HG02642 (cell line): ENCODE data around the gene NBAS.
"Not testable (repeated sequence)": the region's sequence is repeated elsewhere in the genome, so short reads cannot be mapped to it uniquely, and the experiment has no call there.

Experiments used
- ATAC-seq: cut with Tn5 transposase; IDR thresholded peaks from one replicate; pipeline ENCODE4 v1.9.1; 2021; ENCODE audit warnings: mild to moderate bottlenecking; ENCODE audit not compliant: unreplicated experiment, poor library complexity

NBAS gene

GRCh38 chr2:15432642-15433256 is 128.4 kb downstream of the NBAS start:
- no peak for ATAC-seq

- no peak for ATAC-seq
Observed at GRCh38 chr2:15429032-15429431, 132.1 kb downstream of the NBAS start.

- ATAC-seq, result no peak
Observed at GRCh38 chr2:15427987-15428386, 133.1 kb downstream of the NBAS start.

GRCh38 chr2:15426606-15427005 is 134.5 kb downstream of the NBAS start:
- ATAC-seq, result no peak

- no peak for ATAC-seq
Observed at GRCh38 chr2:15425712-15426111, 135.4 kb downstream of the NBAS start.

- no peak for ATAC-seq
Observed at GRCh38 chr2:15421753-15422152, 139.4 kb downstream of the NBAS start.

- ATAC-seq, result no peak
Observed at GRCh38 chr2:15415748-15416147, 145.4 kb downstream of the NBAS start.

- ATAC-seq, result no peak
Observed at GRCh38 chr2:15412779-15413178, 148.4 kb downstream of the NBAS start.

- ATAC-seq, result no peak
Observed at GRCh38 chr2:15412309-15412708, 148.8 kb downstream of the NBAS start.

GRCh38 chr2:15410884-15411283 is 150.2 kb downstream of the NBAS start:
- no peak for ATAC-seq

GRCh38 chr2:15408759-15409158 is 152.4 kb downstream of the NBAS start:
- ATAC-seq, result no peak

- ATAC-seq, result no peak
Observed at GRCh38 chr2:15407666-15408065, 153.5 kb downstream of the NBAS start.

GRCh38 chr2:15404511-15404910 is 156.6 kb downstream of the NBAS start:
- not testable (repeated sequence) for ATAC-seq

- ATAC-seq, result no peak
Observed at GRCh38 chr2:15400240-15400826, 160.8 kb downstream of the NBAS start.

- ATAC-seq, result no peak
Observed at GRCh38 chr2:15399241-15399640, 161.9 kb downstream of the NBAS start.

GRCh38 chr2:15391751-15392150 is 169.4 kb downstream of the NBAS start:
- ATAC-seq, result no peak

- no peak for ATAC-seq
Observed at GRCh38 chr2:15389895-15390294, 171.2 kb downstream of the NBAS start.

- ATAC-seq, result no peak
Observed at GRCh38 chr2:15389326-15389700, 171.8 kb downstream of the NBAS start.

GRCh38 chr2:15388406-15389325 is 172.5 kb downstream of the NBAS start:
- ATAC-seq, result no peak

GRCh38 chr2:15385184-15385583 is 175.9 kb downstream of the NBAS start:
- ATAC-seq, result no peak

- no peak for ATAC-seq
Observed at GRCh38 chr2:15383695-15384350, 177.3 kb downstream of the NBAS start.
